Heart right ventricle (tissue), 16 donors: Measurements from ENCODE around the gene MKKS. TPM values are rescaled to one million over a fixed set of nuclear protein-coding genes. Genes with fewer than 3 reads are reported as not detected.
A peak's percentile ranks its signal among the peaks of the same experiment; 100 is the strongest.

Experiments
- ATAC-seq, 8 donors: fragments of 200-7000 bp; cut with Tn5 transposase; one replicate each; pipeline ENCODE4 v1.9.1; 2020; ENCODE audit warnings: mild to moderate bottlenecking in 8 of 8, moderate library complexity in 8 of 8, moderate number of reproducible peaks in 1 of 8
- DNase-seq, 2 donors: peaks; one replicate each; pipeline ENCODE4 v3.0.0-alpha.2; 2020
- H3K27ac ChIP-seq, 10 donors: fragments of 200-600 bp; sonication (generic) in 2 of 10; one replicate each; pipeline versions ENCODE4 v1.5.0 to v1.8.0; 2020 to 2022; ENCODE audit warnings: mild to moderate bottlenecking in 3 of 10
- H3K27me3 ChIP-seq, 7 donors: fragments of 200-600 bp; one replicate each; pipeline ENCODE4 v1.8.0; 2021 to 2022; ENCODE audit warnings: mild to moderate bottlenecking in 2 of 7
- H3K36me3 ChIP-seq, 9 donors: fragments of 200-600 bp; sonication (generic) in 1 of 9; one replicate each; pipeline versions ENCODE4 v1.5.0 to v1.8.0; 2020 to 2022; ENCODE audit warnings: mild to moderate bottlenecking in 2 of 9
- H3K4me1 ChIP-seq, 9 donors: fragments of 200-600 bp; sonication (generic) in 1 of 9; one replicate each; pipeline versions ENCODE4 v1.5.0 to v1.8.0; 2020 to 2022; ENCODE audit warnings: mild to moderate bottlenecking in 4 of 9
- H3K4me3 ChIP-seq, 10 donors: fragments of 200-600 bp; sonication (generic) in 2 of 10; one replicate each; pipeline versions ENCODE4 v1.5.0 to v1.8.0; 2020 to 2022; ENCODE audit warnings: mild to moderate bottlenecking in 7 of 10, moderate library complexity in 2 of 10
- H3K9me3 ChIP-seq, 11 donors: fragments of 200-600 bp in 10 of 11; sonication (generic) in 2 of 11; one replicate each; pipeline versions ENCODE4 v1.5.0 to v1.8.0; 2013 to 2022; ENCODE audit warnings: mild to moderate bottlenecking in 2 of 11, control low read depth in 1 of 11, moderate library complexity in 1 of 11
- WGBS, 2 donors: extraction: QIAGEN DNeasy Blood & Tissue Kit; methylation state at CpG; one replicate each; pipeline ENCODE4 v1.1.7; 2013; ENCODE audit warnings: inconsistent platforms in 1 of 2; 5-methylcytosine and 5-hydroxymethylcytosine counted together
- intact Hi-C, 10 donors: fragments of 100-400 bp; cut with DNase I; formaldehyde crosslinking; loops; one replicate each; pipeline versions ENCODE4 v1.11.1 to v1.14.2; 2022
- polyA plus RNA-seq, 2 donors: library from polyadenylated mRNA; stranded (reverse); fragments of 200-250 nt; gene quantifications; one replicate each; pipeline ENCODE4 v1.2.3, GENCODE V29; 2013
- total RNA-seq, 10 donors: library from RNA; stranded (reverse); fragmentation: NEBNext Ultra II Directional in 3 of 10; extraction: Animal tissue kit (Norgen Biotek cat#: 25700) in 3 of 10; gene quantifications; one replicate each; pipeline versions ENCODE4 v1.2.1 to v1.2.4, GENCODE V29; 2021 to 2023
- TF ChIP-seq, protein P1 (sequence below), 9 donors: fragments of 200-600 bp; sonication (generic) in 2 of 9; IDR thresholded peaks; one replicate each; pipeline versions ENCODE4 v1.5.0 to v1.8.0; 2021 to 2022; ENCODE audit warnings: antibody characterized with exemption in 9 of 9, mild to moderate bottlenecking in 5 of 9, moderate library complexity in 1 of 9
- donor health status: Arrhythmogenic right ventricular cardiomyopathy.
- donor health status: ischemic (EF 13 %, LVEDD 7.1; RV severe dilation, severe dysfunction).
- donor health status: healthy with polysubstance abuse.
- donor health status: DM: no; HTN: yes; CAD: no.
- donor health status: DM: no; HTN: no; CAD: no.
- donor health status: ischemic (EF 25% LVEDD 6.9; RV normal size, moderate dysfunction).
- donor health status: ischemic (EF 25% LVEDD 5.7; RV mildly dilated, moderate dysfunction).
- donor health status: healthy.
- donor health status: DM: yes; HTN: yes; CAD: no.
- donor health status: Ischemic cardiomyopathy.
- donor health status: ischemic (EF 35%, LVEDD 5.7; RV mildly dilated, moderate dysfunction).
- donor health status: nonischemic (EF 11% LVEDD 7.7; RV severe dilation, severe dysfunction).
- donor health status: DM: yes; HTN: yes; CAD: no.
- donor health status: PGD.
- donor health status: ischemic (EF 29% LVEDD 5.4; RV normal size, mild dysfunction).
- donor health status: nonischemic (EF 23%, LVEDD 6.1; RV moderate dilation, normal function).

The MKKS gene
- total and polyA plus RNA-seq, 12 donors: 13.6 to 30.7 (median 19.4) TPM

DNA sequence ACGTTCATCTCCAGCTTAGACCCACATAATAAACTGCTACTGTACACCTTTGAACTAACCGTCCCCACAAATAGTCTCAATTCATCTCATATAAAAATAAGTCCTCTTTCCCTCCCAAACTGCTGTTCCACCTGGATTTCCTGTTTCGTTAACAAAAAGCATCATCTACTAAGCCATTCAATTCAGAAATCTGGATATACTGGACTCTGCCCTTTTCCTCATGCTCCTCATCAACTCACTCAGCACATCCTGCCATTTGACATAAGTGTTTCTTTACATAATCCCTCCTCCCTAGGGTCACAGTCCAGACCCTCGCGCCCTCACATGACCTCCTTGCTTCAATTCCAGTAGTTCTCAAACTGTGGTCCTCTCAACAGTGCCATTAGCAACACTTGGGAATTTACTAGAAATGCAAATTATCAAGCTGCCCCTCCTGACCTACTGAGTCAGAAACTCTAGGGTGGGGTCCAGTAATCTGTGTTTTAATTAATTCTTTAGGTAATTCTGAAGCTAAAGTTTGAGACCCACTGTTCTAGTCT lies 4.5 kb downstream of the MKKS start:
- Histone ChIP-seq H3K27me3 (no peaks in the 10 kb centered on the region), H3K27ac (peak overlapping the region in 2 of 10 donors; percentile 25 to 43), H3K4me1 (peaks cover 3 to 83% (median 45%) of the 10 kb centered on the region in 9 donors), H3K4me3 (no peak overlapping the region), H3K9me3 (no peaks in the 10 kb centered on the region), H3K36me3 (peaks cover 0 to 18% (median 0%) of the 10 kb centered on the region in 9 donors)
- intact Hi-C loops: loop anchor here in 9 of 10 donors (5.0 to 10.0 kb wide), 4 partner anchors 337 to 455 kb away; no protein-coding TSS in a partner anchor
- ATAC-seq (no peak), DNase-seq (no peak)
- 72% methylated on average over 5 of the region's 5 CpGs for WGBS, 2 donors
- TF ChIP-seq, protein P1, sequence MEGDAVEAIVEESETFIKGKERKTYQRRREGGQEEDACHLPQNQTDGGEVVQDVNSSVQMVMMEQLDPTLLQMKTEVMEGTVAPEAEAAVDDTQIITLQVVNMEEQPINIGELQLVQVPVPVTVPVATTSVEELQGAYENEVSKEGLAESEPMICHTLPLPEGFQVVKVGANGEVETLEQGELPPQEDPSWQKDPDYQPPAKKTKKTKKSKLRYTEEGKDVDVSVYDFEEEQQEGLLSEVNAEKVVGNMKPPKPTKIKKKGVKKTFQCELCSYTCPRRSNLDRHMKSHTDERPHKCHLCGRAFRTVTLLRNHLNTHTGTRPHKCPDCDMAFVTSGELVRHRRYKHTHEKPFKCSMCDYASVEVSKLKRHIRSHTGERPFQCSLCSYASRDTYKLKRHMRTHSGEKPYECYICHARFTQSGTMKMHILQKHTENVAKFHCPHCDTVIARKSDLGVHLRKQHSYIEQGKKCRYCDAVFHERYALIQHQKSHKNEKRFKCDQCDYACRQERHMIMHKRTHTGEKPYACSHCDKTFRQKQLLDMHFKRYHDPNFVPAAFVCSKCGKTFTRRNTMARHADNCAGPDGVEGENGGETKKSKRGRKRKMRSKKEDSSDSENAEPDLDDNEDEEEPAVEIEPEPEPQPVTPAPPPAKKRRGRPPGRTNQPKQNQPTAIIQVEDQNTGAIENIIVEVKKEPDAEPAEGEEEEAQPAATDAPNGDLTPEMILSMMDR (IDR thresholded peaks at IDR 0.05): no peak

DNA sequence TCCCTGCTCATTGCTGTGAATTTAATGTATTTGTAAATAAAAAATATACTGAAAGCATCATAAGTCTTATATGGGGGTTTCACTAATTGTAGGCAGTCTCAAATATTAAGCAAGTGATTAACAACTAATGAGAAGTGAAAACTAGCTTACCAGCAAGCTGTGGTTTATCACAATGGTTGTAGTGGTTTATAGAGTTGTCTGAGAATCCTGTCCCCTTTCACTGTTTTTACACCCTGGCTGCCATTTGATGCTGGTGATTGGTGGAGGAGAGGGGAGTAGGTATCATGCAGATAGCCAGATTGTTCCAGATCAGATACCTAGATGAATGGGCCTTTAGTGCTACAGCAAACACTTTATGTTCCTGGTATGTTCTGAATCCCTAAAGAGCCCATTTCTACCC lies 6.0 kb downstream of the MKKS start:
- H3K9me3 ChIP-seq: no peaks in the 10 kb centered on the region
- peaks cover 3 to 77% (median 42%) of the 10 kb centered on the region in 9 donors for H3K4me1 ChIP-seq
- H3K27me3 ChIP-seq: no peaks in the 10 kb centered on the region
- ATAC-seq (no peak), DNase-seq (no peak)
- TF ChIP-seq, protein P1 (IDR thresholded peaks at IDR 0.05): no peak
- intact Hi-C loops: loop anchor here in 9 of 10 donors (5.0 to 10.0 kb wide), 4 partner anchors 336 to 453 kb away; no protein-coding TSS in a partner anchor
- H3K27ac ChIP-seq: no peak overlapping the region
- H3K36me3 ChIP-seq: peaks cover 0 to 27% (median 0%) of the 10 kb centered on the region in 9 donors
- H3K4me3 ChIP-seq: no peak overlapping the region

DNA sequence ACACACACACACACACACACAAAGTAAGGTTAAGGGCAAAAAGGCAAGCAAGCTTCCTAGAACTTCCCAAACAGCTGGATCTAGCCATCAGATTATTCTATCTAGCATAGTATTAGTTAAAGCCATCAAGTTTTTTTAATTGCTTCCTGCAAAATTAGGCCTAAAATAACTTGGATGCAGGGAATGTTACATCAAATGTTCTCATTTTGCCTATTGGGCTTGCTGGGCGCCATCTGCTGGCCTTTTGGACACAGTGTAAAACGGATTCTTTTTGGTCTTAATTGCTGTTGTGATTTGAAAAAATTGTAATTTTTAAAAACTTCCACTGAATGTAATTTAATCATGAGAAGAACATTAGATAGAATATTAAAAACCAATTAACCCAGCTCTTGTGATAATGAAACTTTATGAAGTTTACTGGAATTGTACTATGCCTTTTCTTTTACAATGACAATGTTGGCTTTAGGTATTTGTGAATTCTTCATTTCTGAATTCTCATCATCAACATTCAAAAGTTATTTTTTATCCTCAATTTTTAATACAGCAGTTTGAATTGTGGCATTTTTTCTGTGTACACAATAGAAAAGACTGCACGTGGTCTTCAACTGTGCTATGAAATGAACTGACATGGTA lies 6.8 kb downstream of the MKKS start:
- ATAC-seq (peak in 4 of 8 donors; percentile 50 to 64 (median 57)), DNase-seq (peak; percentile 39 to 46)
- H3K4me3 ChIP-seq: no peak overlapping the region
- no peaks in the 10 kb centered on the region for H3K27me3 ChIP-seq
- no peaks in the 10 kb centered on the region for H3K9me3 ChIP-seq
- H3K27ac ChIP-seq: no peak overlapping the region
- intact Hi-C loops: loop anchor here (2.0 to 10.0 kb wide), 5 partner anchors 335 to 452 kb away; no protein-coding TSS in a partner anchor
- peaks cover 0 to 29% (median 0%) of the 10 kb centered on the region in 9 donors for H3K36me3 ChIP-seq
- WGBS, 2 donors: 26 to 39% methylated on average over 3 of the region's 3 CpGs
- TF ChIP-seq, protein P1 (IDR thresholded peaks at IDR 0.05): peak; percentile 52 to 87 (median 76)
- peaks cover 0 to 71% (median 34%) of the 10 kb centered on the region in 9 donors for H3K4me1 ChIP-seq

DNA sequence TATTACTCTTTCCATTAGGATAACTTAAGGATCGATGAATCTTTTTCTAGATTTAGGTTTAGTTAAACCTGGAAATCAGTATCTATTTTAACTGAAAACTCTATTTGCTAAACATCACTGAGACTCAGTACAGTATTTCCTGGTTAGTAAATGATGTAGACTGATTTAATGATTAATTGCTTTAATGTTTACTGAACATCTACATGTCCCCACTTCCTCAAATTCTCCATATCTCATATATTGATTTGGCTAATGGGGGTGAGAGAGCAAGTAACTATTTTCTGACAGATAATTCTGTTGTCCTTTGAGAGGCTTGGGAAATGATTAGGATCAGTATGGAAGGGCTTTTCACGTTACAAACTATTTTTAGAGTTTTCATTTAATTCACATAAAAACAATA lies 10.3 kb downstream of the MKKS start:
- WGBS, 2 donors: 69 to 80% methylated on average over 2 of the region's 2 CpGs
- TF ChIP-seq, protein P1 (IDR thresholded peaks at IDR 0.05): no peak
- H3K27ac ChIP-seq: no peak overlapping the region
- no peaks in the 10 kb centered on the region for H3K9me3 ChIP-seq
- H3K36me3 ChIP-seq: peaks cover 0 to 47% (median 4%) of the 10 kb centered on the region in 9 donors
- intact Hi-C loops: loop anchor here in 3 of 10 donors (10.0 kb wide), 2 partner anchors 439 to 449 kb away; no protein-coding TSS in a partner anchor
- H3K4me3 ChIP-seq: no peak overlapping the region
- no peak for DNase-seq
- H3K4me1 ChIP-seq: peaks cover 0 to 43% (median 10%) of the 10 kb centered on the region in 9 donors
- no peaks in the 10 kb centered on the region for H3K27me3 ChIP-seq
- no peak for ATAC-seq
